SK-N-SH (cell line): ENCODE measurements around the gene C12orf57. TPM values are rescaled to one million over a fixed set of nuclear protein-coding genes. Genes with fewer than 3 reads are reported as not detected.

Experiments used
- CTCF ChIA-PET: fragments of 300-600, 350-600 bp; formaldehyde crosslinking; extraction: SDS; loops from one replicate; lab custom pipeline; 2021; lab: Yijun Ruan, JAX
- POLR2A ChIA-PET: fragments of 350-600 bp; sonication (Branson Sonifier 250); formaldehyde crosslinking; extraction: SDS; loops from one replicate; lab custom pipeline; 2020; ENCODE audit warnings: antibody characterized with exemption, inconsistent platforms; lab: Yijun Ruan, JAX
- DNase-seq: peaks from one replicate; pipeline ENCODE4 v3.0.0; 2012
- H2AFZ ChIP-seq: fragments of 200-600 bp; sonication (generic); 2 replicates; pipeline ENCODE4 v1.8.1; 2016; ENCODE audit warnings: antibody characterized with exemption, mild to moderate bottlenecking, low read depth
- H3F3A ChIP-seq: fragments of 200-600 bp; sonication (generic); replicated peaks from 2 replicates; pipeline ENCODE3; 2016; ENCODE audit warnings: antibody characterized with exemption, mild to moderate bottlenecking; ENCODE audit not compliant: insufficient read depth
- H3K27ac ChIP-seq, 2 experiments: fragments of 200-500 bp in 1 of 2; fragments of 200-600 bp in 1 of 2; sonication (Bioruptor generic) in 1 of 2; sonication (generic), shearing (Covaris generic) in 1 of 2; 2 replicates each; pipeline versions ENCODE4 v1.5.1 to v1.6.1; 2014 to 2016; ENCODE audit warnings: low read depth in 2 of 2, inconsistent platforms in 1 of 2, low read length in 1 of 2, mild to moderate bottlenecking in 1 of 2, mixed read lengths in 1 of 2
- H3K27me3 ChIP-seq: fragments of 200-600 bp; sonication (generic), shearing (Covaris generic); 2 replicates; pipeline ENCODE4 v1.6.1; 2016; ENCODE audit warnings: mixed run types; ENCODE audit not compliant: insufficient read depth
- H3K36me3 ChIP-seq, 2 experiments: fragments of 200-500 bp in 1 of 2; fragments of 200-600 bp in 1 of 2; sonication (Bioruptor generic) in 1 of 2; sonication (generic) in 1 of 2; replicated peaks in 1 of 2; 2 replicates each; pipeline versions ENCODE3 to v1.5.1; 2014 to 2016; ENCODE audit warnings: low read length in 1 of 2, mild to moderate bottlenecking in 1 of 2; ENCODE audit not compliant: insufficient read depth in 2 of 2, control insufficient read depth in 1 of 2
- H3K4me1 ChIP-seq, 2 experiments: fragments of 200-500 bp in 1 of 2; fragments of 200-600 bp in 1 of 2; sonication (Bioruptor generic) in 1 of 2; sonication (generic), shearing (Covaris generic) in 1 of 2; 2 replicates each; pipeline versions ENCODE4 v1.5.1 to v1.6.1; 2014 to 2016; ENCODE audit warnings: low read depth in 1 of 2, low read length in 1 of 2, mixed run types in 1 of 2; ENCODE audit not compliant: insufficient read depth in 2 of 2, control insufficient read depth in 1 of 2
- H3K4me2 ChIP-seq: fragments of 200-600 bp; sonication (generic), shearing (Covaris generic); 2 replicates; pipeline ENCODE4 v1.6.1; 2017; ENCODE audit warnings: mixed run types
- H3K4me3 ChIP-seq, 2 experiments: fragments of 200-500 bp in 1 of 2; fragments of 200-600 bp in 1 of 2; sonication (Bioruptor generic) in 1 of 2; sonication (generic), shearing (Covaris generic) in 1 of 2; 2 replicates each; pipeline versions ENCODE4 v1.5.1 to v1.8.1; 2014 to 2016; ENCODE audit warnings: low read depth in 2 of 2, inconsistent platforms in 1 of 2, low read length in 1 of 2, mild to moderate bottlenecking in 1 of 2, mixed read lengths in 1 of 2, moderate library complexity in 1 of 2
- H3K79me2 ChIP-seq: fragments of 200-600 bp; sonication (generic); 2 replicates; pipeline ENCODE4 v1.8.1; 2017; ENCODE audit warnings: mild to moderate bottlenecking; ENCODE audit not compliant: insufficient read depth
- H3K9ac ChIP-seq: fragments of 200-600 bp; sonication (generic); 2 replicates; pipeline ENCODE4 v1.6.1; 2017; ENCODE audit warnings: mixed run types
- H3K9me2 ChIP-seq: fragments of 200-600 bp; sonication (generic); 2 replicates; pipeline ENCODE4 v1.6.1; 2017; ENCODE audit warnings: mixed run types
- H3K9me3 ChIP-seq: fragments of 200-600 bp; sonication (generic); 2 replicates; pipeline ENCODE4 v1.6.1; 2017; ENCODE audit warnings: mixed run types, mild to moderate bottlenecking, moderate library complexity
- H4K20me1 ChIP-seq: fragments of 200-600 bp; sonication (generic); 2 replicates; pipeline ENCODE4 v1.6.1; 2017; ENCODE audit warnings: mild to moderate bottlenecking, mixed run types; ENCODE audit not compliant: insufficient read depth
- ELF1 ChIP-seq: IDR thresholded peaks from 2 replicates; pipeline ENCODE4 v1.4.0; 2012
- EP300 ChIP-seq, 2 experiments: IDR thresholded peaks; 2 replicates each; pipeline versions ENCODE4 v1.4.0 to v1.6.1; 2012; ENCODE audit warnings: borderline replicate concordance in 1 of 2, low read depth in 1 of 2, low read length in 1 of 2
- FOSL2 ChIP-seq: IDR thresholded peaks from 2 replicates; pipeline ENCODE4 v1.4.0; 2012; ENCODE audit warnings: low read depth, mild to moderate bottlenecking, moderate library complexity, borderline replicate concordance
- FOXJ3 ChIP-seq: sonication (generic); formaldehyde crosslinking; IDR thresholded peaks from 2 replicates; pipeline ENCODE4 v1.5.1; 2020; ENCODE audit warnings: mild to moderate bottlenecking, missing genetic modification reagents
- GABPA ChIP-seq: IDR thresholded peaks from 2 replicates; pipeline ENCODE4 v1.4.0; 2012; ENCODE audit warnings: low read depth, mild to moderate bottlenecking
- GATA2 ChIP-seq: sonication (generic); formaldehyde crosslinking; IDR thresholded peaks from 2 replicates; pipeline ENCODE4 v1.5.0; 2020; ENCODE audit warnings: mild to moderate bottlenecking, missing genetic modification reagents
- IRF3 ChIP-seq: fragments of 150-350 bp; IDR thresholded peaks from 2 replicates; pipeline ENCODE4 v1.6.1; 2016; ENCODE audit warnings: mild to moderate bottlenecking, low read depth, low read length
- JUND ChIP-seq: IDR thresholded peaks from 2 replicates; pipeline ENCODE4 v1.4.0; 2012
- MAX ChIP-seq: IDR thresholded peaks from 2 replicates; pipeline ENCODE4 v1.4.0; 2012; ENCODE audit warnings: low read depth
- MXI1 ChIP-seq: IDR thresholded peaks from 2 replicates; pipeline ENCODE4 v1.6.1; 2012; ENCODE audit warnings: mild to moderate bottlenecking, low read depth, low read length, improper control_type of control experiment
- NFIC ChIP-seq: IDR thresholded peaks from 2 replicates; pipeline ENCODE4 v1.4.0; 2012; ENCODE audit warnings: borderline replicate concordance
- NRF1 ChIP-seq: IDR thresholded peaks from 2 replicates; pipeline ENCODE4 v1.6.1; 2012; ENCODE audit warnings: low read depth, mild to moderate bottlenecking, low read length
- POLR2AphosphoS5 ChIP-seq: IDR thresholded peaks from 2 replicates; pipeline ENCODE4 v1.6.1; 2012; ENCODE audit warnings: low read depth, low read length
- RCOR1 ChIP-seq: fragments of 150-350 bp; IDR thresholded peaks from 2 replicates; pipeline ENCODE4 v1.6.1; 2017; ENCODE audit warnings: antibody characterized with exemption, low read length
- REST ChIP-seq: IDR thresholded peaks from 2 replicates; pipeline ENCODE4 v1.6.1; 2012; ENCODE audit warnings: mild to moderate bottlenecking, low read depth, low read length, moderate library complexity
- RFX5 ChIP-seq: IDR thresholded peaks from 2 replicates; pipeline ENCODE4 v1.6.1; 2012; ENCODE audit warnings: mild to moderate bottlenecking, improper control_type of control experiment, low read length
- RXRA ChIP-seq: IDR thresholded peaks from 2 replicates; pipeline ENCODE4 v1.4.0; 2012; ENCODE audit warnings: low read depth, mild to moderate bottlenecking, borderline replicate concordance
- SIN3A ChIP-seq: IDR thresholded peaks from 2 replicates; pipeline ENCODE4 v1.6.1; 2012; ENCODE audit warnings: low read depth, mild to moderate bottlenecking, low read length, moderate library complexity, borderline replicate concordance
- SMC3 ChIP-seq: IDR thresholded peaks from 2 replicates; pipeline ENCODE4 v1.6.1; 2012; ENCODE audit warnings: low read depth, low read length, improper control_type of control experiment
- TAF1 ChIP-seq: IDR thresholded peaks from 2 replicates; pipeline ENCODE4 v1.6.1; 2012; ENCODE audit warnings: low read depth, mild to moderate bottlenecking, low read length, moderate library complexity, borderline replicate concordance
- TCF12 ChIP-seq: IDR thresholded peaks from 2 replicates; pipeline ENCODE4 v1.4.0; 2012
- TEAD4 ChIP-seq: IDR thresholded peaks from 2 replicates; pipeline ENCODE4 v1.4.0; 2012; ENCODE audit warnings: mild to moderate bottlenecking, borderline replicate concordance; ENCODE audit not compliant: insufficient read depth
- USF2 ChIP-seq: fragments of 150-350 bp; IDR thresholded peaks from 2 replicates; pipeline ENCODE4 v1.6.1; 2017; ENCODE audit warnings: antibody characterized with exemption, low read length, low read depth, borderline replicate concordance
- YY1 ChIP-seq: IDR thresholded peaks from 2 replicates; pipeline ENCODE4 v1.4.0; 2012; ENCODE audit warnings: low read depth, mild to moderate bottlenecking
- WGBS: methylation state at CpG from one replicate; pipeline ENCODE4 v1.1.6; 2017; ENCODE audit warnings: low lambda C conversion rate; 5-methylcytosine and 5-hydroxymethylcytosine counted together
- polyA plus RNA-seq, 3 experiments: library from polyadenylated mRNA; depleted of rRNA; stranded (reverse); fragments of >200 nt; gene quantifications; 2 replicates each; pipeline ENCODE4 v1.2.3, GENCODE V29; 2012
- TF ChIP-seq, protein P1 (sequence below): IDR thresholded peaks from 2 replicates; pipeline ENCODE4; 2012
- TF ChIP-seq, protein P2 (sequence below): IDR thresholded peaks from 2 replicates; pipeline ENCODE4 v1.4.0; 2012; ENCODE audit warnings: low read depth, borderline replicate concordance

C12orf57 gene
- polyA plus RNA-seq, 1 of the 3 experiments (the other 2 are of a cell fraction), result 659 TPM

GRCh38 chr12:6925540-6926279 is 18.1 kb upstream of the C12orf57 start:
- Histone ChIP-seq H3K4me1 (peaks cover 37 to 38% of the 10 kb centered on the region in 2 experiments), H4K20me1 (peaks cover 21% of the 10 kb centered on the region), H3K9ac (peak overlapping the region; percentile 90; the same call in 1 of the 2 replicates), H2AFZ (peak overlapping the region; percentile 17; the same call in 1 of the 2 replicates), H3K4me2 (peak overlapping the region; percentile 81), H3K36me3 (peaks cover 5 to 8% of the 10 kb centered on the region in 2 experiments), H3K27ac (peak overlapping the region; percentile 76 to 90), H3K27me3 (no peaks in the 10 kb centered on the region), H3K9me2 (no peaks in the 10 kb centered on the region), H3F3A (peaks cover 30% of the 10 kb centered on the region), H3K4me3 (peak overlapping the region; percentile 42 to 59), H3K79me2 (peaks cover 42% of the 10 kb centered on the region), H3K9me3 (no peaks in the 10 kb centered on the region)
- peak; percentile 84 for TF ChIP-seq FOSL2
- TF ChIP-seq RFX5, result no peak
- TF ChIP-seq RXRA, result no peak
- TF ChIP-seq, protein P1, sequence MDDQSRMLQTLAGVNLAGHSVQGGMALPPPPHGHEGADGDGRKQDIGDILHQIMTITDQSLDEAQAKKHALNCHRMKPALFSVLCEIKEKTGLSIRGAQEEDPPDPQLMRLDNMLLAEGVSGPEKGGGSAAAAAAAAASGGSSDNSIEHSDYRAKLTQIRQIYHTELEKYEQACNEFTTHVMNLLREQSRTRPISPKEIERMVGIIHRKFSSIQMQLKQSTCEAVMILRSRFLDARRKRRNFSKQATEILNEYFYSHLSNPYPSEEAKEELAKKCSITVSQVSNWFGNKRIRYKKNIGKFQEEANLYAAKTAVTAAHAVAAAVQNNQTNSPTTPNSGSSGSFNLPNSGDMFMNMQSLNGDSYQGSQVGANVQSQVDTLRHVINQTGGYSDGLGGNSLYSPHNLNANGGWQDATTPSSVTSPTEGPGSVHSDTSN, result no peak; the same call in 1 of the 2 replicates
- peak; percentile 63 for TF ChIP-seq TAF1
- peak; percentile 9 for TF ChIP-seq GABPA
- peak; percentile 58 for TF ChIP-seq NFIC
- TF ChIP-seq YY1, result peak; percentile 46; the same call in 1 of the 2 replicates
- TF ChIP-seq SIN3A, result no peak
- TF ChIP-seq GATA2, result no peak
- TF ChIP-seq REST, result 0 out of 2 replicates have a peak, but pooled peaks have one; percentile 45
- TF ChIP-seq SMC3, result no peak
- no peak for TF ChIP-seq TEAD4
- no peak for TF ChIP-seq EP300 (IDR thresholded peaks at IDR 0.05; ENCODE audit: borderline replicate concordance in 1 of 2, low read depth in 1 of 2, low read length in 1 of 2)
- 0 out of 2 replicates have a peak, but pooled peaks have one; percentile 17 for TF ChIP-seq ELF1
- TF ChIP-seq MAX, result peak; percentile 36; the same call in 1 of the 2 replicates
- TF ChIP-seq IRF3, result no peak
- peak; percentile 45 for TF ChIP-seq TCF12
- TF ChIP-seq FOXJ3, result 0 out of 2 replicates have a peak, but pooled peaks have one; percentile 35
- peak; percentile 81 for TF ChIP-seq JUND
- no peak for TF ChIP-seq MXI1
- no peak for TF ChIP-seq NRF1
- TF ChIP-seq, protein P2, sequence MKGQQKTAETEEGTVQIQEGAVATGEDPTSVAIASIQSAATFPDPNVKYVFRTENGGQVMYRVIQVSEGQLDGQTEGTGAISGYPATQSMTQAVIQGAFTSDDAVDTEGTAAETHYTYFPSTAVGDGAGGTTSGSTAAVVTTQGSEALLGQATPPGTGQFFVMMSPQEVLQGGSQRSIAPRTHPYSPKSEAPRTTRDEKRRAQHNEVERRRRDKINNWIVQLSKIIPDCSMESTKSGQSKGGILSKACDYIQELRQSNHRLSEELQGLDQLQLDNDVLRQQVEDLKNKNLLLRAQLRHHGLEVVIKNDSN, result no peak
- TF ChIP-seq POLR2AphosphoS5, result peak; percentile 75
- no peak for TF ChIP-seq USF2
- no peak for TF ChIP-seq RCOR1
- peak; percentile 65 for DNase-seq
- WGBS, result 4% methylated on average over 8 of the region's 8 CpGs
- CTCF ChIA-PET, result interaction anchor here (0.7 to 8.2 kb wide), 17 partner anchors 11 to 219 kb away, joined by 3 to 134 read pairs (median 17); partner anchors contain the start of genes C12orf57, ENO2, RNU7-1 and SPSB2
- POLR2A ChIA-PET, result interaction anchor here (0.5 to 7.3 kb wide), 17 partner anchors 9 to 391 kb away, joined by 3 to 82 read pairs (median 5); partner anchors contain the start of genes C12orf57, ENO2, GAPDH and RNU7-1
